Measurements from ENCODE around the gene GLB1L3.

GRCh38 chr11:134257101-134257500 is 19.1 kb upstream of the GLB1L3 start:
- TF ChIP-seq REST (IDR thresholded peaks at IDR 0.05; ENCODE audit: low read depth) (no peak), EP300 (IDR thresholded peaks at IDR 0.05; ENCODE audit: borderline replicate concordance) (no peak), YY1 (IDR thresholded peaks at IDR 0.05; ENCODE audit: low read depth) (no peak), USF1 (IDR thresholded peaks at IDR 0.05) (no peak), NFIC (IDR thresholded peaks at IDR 0.05) (no peak), MAX (IDR thresholded peaks at IDR 0.05) (no peak), TEAD4 (IDR thresholded peaks at IDR 0.05) (no peak), RAD21 (IDR thresholded peaks at IDR 0.05; ENCODE audit: low read depth) (no peak)

All from Ishikawa (cell line).